Naive B cell (primary cell): Measurements from ENCODE around the gene ELANE. TPM values are rescaled to one million over a fixed set of nuclear protein-coding genes. Genes with fewer than 3 reads are reported as not detected.

ENCODE experiments used
- ATAC-seq, 2 donors: fragments of 150-1000 bp; cut with Tn5 transposase; 2 replicates each; pipeline ENCODE4 v1.10.0; 2021; ENCODE audit warnings: low read depth in 2 of 2, mild to moderate bottlenecking in 2 of 2, moderate library complexity in 2 of 2
- DNase-seq: peaks from one replicate; pipeline ENCODE4 v3.0.0; 2022
- H3K27ac Mint-ChIP-seq, 6 donors: one replicate each; pipeline ENCODE4 v1.8.0; 2020 to 2022; ENCODE audit warnings: mild to moderate bottlenecking in 6 of 6, mixed read lengths in 6 of 6, moderate library complexity in 5 of 6, inconsistent platforms in 2 of 6
- H3K27me3 Mint-ChIP-seq, 3 donors: one replicate each; pipeline ENCODE4 v1.8.0; 2021 to 2022; ENCODE audit warnings: mixed read lengths in 3 of 3, mild to moderate bottlenecking in 1 of 3
- H3K36me3 Mint-ChIP-seq, 2 donors: one replicate each; pipeline ENCODE4 v1.8.0; 2020 to 2022; ENCODE audit warnings: mixed read lengths in 2 of 2, inconsistent platforms in 1 of 2, mild to moderate bottlenecking in 1 of 2
- H3K4me1 Mint-ChIP-seq, 3 donors: one replicate each; pipeline ENCODE4 v1.8.0; 2020 to 2022; ENCODE audit warnings: mixed read lengths in 3 of 3, inconsistent platforms in 1 of 3, mild to moderate bottlenecking in 1 of 3, moderate library complexity in 1 of 3
- H3K4me3 Mint-ChIP-seq, 8 donors: one replicate each; pipeline ENCODE4 v1.8.0; 2020 to 2022; ENCODE audit warnings: mild to moderate bottlenecking in 8 of 8, mixed read lengths in 8 of 8, moderate library complexity in 8 of 8, inconsistent platforms in 2 of 8
- H3K9me3 Mint-ChIP-seq, 7 donors: one replicate each; pipeline ENCODE4 v1.8.0; 2020 to 2022; ENCODE audit warnings: mixed read lengths in 7 of 7, mild to moderate bottlenecking in 5 of 7, inconsistent platforms in 2 of 7, moderate library complexity in 1 of 7
- polyA plus RNA-seq, 6 donors: library from polyadenylated mRNA; unstranded; fragments of 300-500 nt; fragmentation: Illumina TruSeq; gene quantifications; one replicate each; pipeline ENCODE4 v1.2.3, GENCODE V29; 2021; ENCODE audit warnings: low read depth in 6 of 6

The ELANE gene
- polyA plus RNA-seq, 6 donors from 2014 or later = not detected

GRCh38 chr19:810077-810855, 41.8 kb upstream of the ELANE start:
- DNase-seq (no peak), ATAC-seq (no peak)
- Mint-ChIP-seq H3K4me3 (peak overlapping the region in 1 of 8 donors; percentile 24), H3K9me3 (no peaks in the 10 kb centered on the region), H3K4me1 (peaks cover 6 to 14% (median 7%) of the 10 kb centered on the region in 3 donors), H3K27me3 (no peaks in the 10 kb centered on the region), H3K27ac (peak overlapping the region in 1 of 6 donors; percentile 11), H3K36me3 (peaks cover 0 to 9% of the 10 kb centered on the region in 2 donors)

- Mint-ChIP-seq H3K9me3 (peaks cover 0 to 4% (median 0%) of the 10 kb centered on the region in 7 donors), H3K4me1 (peaks cover 9 to 14% (median 11%) of the 10 kb centered on the region in 3 donors), H3K4me3 (no peak overlapping the region), H3K27ac (peak overlapping the region in 3 of 6 donors; percentile 39 to 56 (median 47)), H3K36me3 (peaks cover 0 to 15% of the 10 kb centered on the region in 2 donors), H3K27me3 (no peaks in the 10 kb centered on the region)
- no peak for DNase-seq
- ATAC-seq = peak in 1 of 2 donors; percentile 8
These were observed 41.1 kb upstream of the ELANE start for GRCh38 chr19:810883-811489.

GRCh38 chr19:811506-812048, 40.5 kb upstream of the ELANE start:
- DNase-seq (no peak), ATAC-seq (no peak)
- no peaks in the 10 kb centered on the region for H3K27me3 Mint-ChIP-seq
- H3K4me1 Mint-ChIP-seq = peaks cover 13 to 17% (median 17%) of the 10 kb centered on the region in 3 donors
- peaks cover 0 to 21% of the 10 kb centered on the region in 2 donors for H3K36me3 Mint-ChIP-seq
- H3K27ac Mint-ChIP-seq = peak overlapping the region in 3 of 6 donors; percentile 39 to 56 (median 47)
- peaks cover 0 to 9% (median 0%) of the 10 kb centered on the region in 7 donors for H3K9me3 Mint-ChIP-seq
- H3K4me3 Mint-ChIP-seq = no peak overlapping the region

- Mint-ChIP-seq H3K36me3 (peaks cover 0 to 25% of the 10 kb centered on the region in 2 donors), H3K4me1 (peaks cover 11 to 21% (median 20%) of the 10 kb centered on the region in 3 donors), H3K9me3 (peaks cover 0 to 13% (median 0%) of the 10 kb centered on the region in 7 donors), H3K27ac (peak overlapping the region in 1 of 6 donors; percentile 56), H3K4me3 (no peak overlapping the region), H3K27me3 (no peaks in the 10 kb centered on the region)
- ATAC-seq = no peak
- no peak for DNase-seq
These were observed 39.9 kb upstream of the ELANE start for GRCh38 chr19:812049-812746.

- DNase-seq = no peak
- ATAC-seq = no peak
- peaks cover 0 to 20% of the 10 kb centered on the region in 2 donors for H3K36me3 Mint-ChIP-seq
- H3K27ac Mint-ChIP-seq = no peak overlapping the region
- peaks cover 0 to 13% (median 0%) of the 10 kb centered on the region in 7 donors for H3K9me3 Mint-ChIP-seq
- peaks cover 8 to 18% (median 14%) of the 10 kb centered on the region in 3 donors for H3K4me1 Mint-ChIP-seq
- no peak overlapping the region for H3K4me3 Mint-ChIP-seq
- H3K27me3 Mint-ChIP-seq = no peaks in the 10 kb centered on the region
These were observed 39.3 kb upstream of the ELANE start for GRCh38 chr19:812747-813218.

- DNase-seq (no peak), ATAC-seq (no peak)
- Mint-ChIP-seq H3K9me3 (peaks cover 0 to 13% (median 0%) of the 10 kb centered on the region in 7 donors), H3K4me1 (peaks cover 8 to 17% (median 13%) of the 10 kb centered on the region in 3 donors), H3K4me3 (no peak overlapping the region), H3K27ac (peak overlapping the region in 3 of 6 donors; percentile 33 to 83 (median 71)), H3K36me3 (peaks cover 0 to 18% of the 10 kb centered on the region in 2 donors), H3K27me3 (no peaks in the 10 kb centered on the region)
These were observed 38.6 kb upstream of the ELANE start for GRCh38 chr19:813219-814151.

- H3K9me3 Mint-ChIP-seq = peaks cover 0 to 13% (median 0%) of the 10 kb centered on the region in 7 donors
- peaks cover 8 to 17% (median 13%) of the 10 kb centered on the region in 3 donors for H3K4me1 Mint-ChIP-seq
- peak overlapping the region in 2 of 8 donors; percentile 29 to 72 for H3K4me3 Mint-ChIP-seq
- ATAC-seq = no peak
- no peaks in the 10 kb centered on the region for H3K27me3 Mint-ChIP-seq
- DNase-seq = no peak
- H3K36me3 Mint-ChIP-seq = peaks cover 0 to 18% of the 10 kb centered on the region in 2 donors
- peak overlapping the region in 4 of 6 donors; percentile 4 to 83 (median 52) for H3K27ac Mint-ChIP-seq
These were observed 37.7 kb upstream of the ELANE start for GRCh38 chr19:814152-815078.

- Mint-ChIP-seq H3K9me3 (peaks cover 0 to 13% (median 0%) of the 10 kb centered on the region in 7 donors), H3K4me3 (no peak overlapping the region), H3K4me1 (peaks cover 8 to 17% (median 13%) of the 10 kb centered on the region in 3 donors), H3K36me3 (peaks cover 0 to 18% of the 10 kb centered on the region in 2 donors), H3K27me3 (no peaks in the 10 kb centered on the region), H3K27ac (peak overlapping the region in 1 of 6 donors; percentile 71)
- ATAC-seq = peak in 1 of 2 donors; percentile 10
- no peak for DNase-seq
These were observed 36.9 kb upstream of the ELANE start for GRCh38 chr19:815079-815774.

GRCh38 chr19:815775-816499, 36.2 kb upstream of the ELANE start:
- Mint-ChIP-seq H3K27me3 (no peaks in the 10 kb centered on the region), H3K36me3 (peaks cover 0 to 18% of the 10 kb centered on the region in 2 donors), H3K4me3 (peak overlapping the region in 1 of 8 donors; percentile 53), H3K4me1 (peaks cover 8 to 17% (median 13%) of the 10 kb centered on the region in 3 donors), H3K9me3 (peaks cover 0 to 13% (median 0%) of the 10 kb centered on the region in 7 donors), H3K27ac (peak overlapping the region in 2 of 6 donors; percentile 10 to 69)
- DNase-seq (no peak), ATAC-seq (no peak)

GRCh38 chr19:816500-816857, 35.6 kb upstream of the ELANE start:
- peak overlapping the region in 2 of 8 donors; percentile 16 to 53 for H3K4me3 Mint-ChIP-seq
- H3K4me1 Mint-ChIP-seq = peaks cover 8 to 20% (median 13%) of the 10 kb centered on the region in 3 donors

More at GRCh38 chr19:816500-816857, 35.6 kb upstream of the ELANE start:
- H3K27me3 Mint-ChIP-seq = no peaks in the 10 kb centered on the region
- peaks cover 0 to 18% of the 10 kb centered on the region in 2 donors for H3K36me3 Mint-ChIP-seq
- DNase-seq (no peak), ATAC-seq (no peak)
- H3K9me3 Mint-ChIP-seq = peaks cover 0 to 13% (median 0%) of the 10 kb centered on the region in 7 donors
- peak overlapping the region in 2 of 6 donors; percentile 10 to 65 for H3K27ac Mint-ChIP-seq
